CD4-positive, alpha-beta T cell (primary cell): ENCODE measurements around the gene ZRANB3. TPM values are rescaled to one million over a fixed set of nuclear protein-coding genes. Genes with fewer than 3 reads are reported as not detected.

Experiments used
- ATAC-seq: fragments of 200-7000 bp; cut with Tn5 transposase; one replicate; pipeline ENCODE4 v1.10.0; 2022; ENCODE audit warnings: mild to moderate bottlenecking; ENCODE audit not compliant: poor library complexity
- CTCF ChIA-PET: fragments of 350-600 bp; sonication (Branson Sonifier 250); formaldehyde crosslinking; loops from one replicate; lab custom pipeline; 2021; ENCODE audit warnings: antibody characterized with exemption, inconsistent platforms; lab: Charles Lee
- POLR2A ChIA-PET: fragments of 350-600 bp; sonication (Branson Sonifier 250); formaldehyde crosslinking; loops from one replicate; lab custom pipeline; 2021; ENCODE audit warnings: antibody characterized with exemption, inconsistent platforms; lab: Charles Lee
- DNase-seq, 14 experiments: peaks; one replicate each; pipeline ENCODE4 v3.0.0-alpha.2; 2013 to 2020; ENCODE audit warnings: mixed read lengths in 2 of 14
- H3K27ac ChIP-seq, 2 donors: one replicate each; pipeline versions ENCODE4 v1.5.1 to v1.7.0; 2013; ENCODE audit warnings: low read length in 2 of 2, low read depth in 1 of 2, mild to moderate bottlenecking in 1 of 2
- H3K27me3 ChIP-seq, 2 experiments: 1 replicate in 1 of 2; 2 replicates in 1 of 2; pipeline versions ENCODE4 v1.6.1 to v1.7.0; 2013; ENCODE audit warnings: low read length in 2 of 2, control low read depth in 1 of 2, mild to moderate bottlenecking in 1 of 2, moderate library complexity in 1 of 2; ENCODE audit not compliant: insufficient read depth in 2 of 2, control insufficient read depth in 1 of 2
- H3K36me3 ChIP-seq: one replicate; pipeline ENCODE4 v1.6.1; 2013; ENCODE audit warnings: low read length, control low read depth; ENCODE audit not compliant: insufficient read depth
- H3K4me1 ChIP-seq: one replicate; pipeline ENCODE4 v1.6.1; 2013; ENCODE audit warnings: low read length, control low read depth; ENCODE audit not compliant: insufficient read depth
- H3K4me3 ChIP-seq: one replicate; pipeline ENCODE4 v1.5.1; 2013; ENCODE audit warnings: mild to moderate bottlenecking, low read length, moderate library complexity
- H3K9me3 ChIP-seq, 2 experiments: 1 replicate in 1 of 2; 2 replicates in 1 of 2; pipeline versions ENCODE4 v1.6.1 to v1.7.0; 2013; ENCODE audit warnings: low read length in 2 of 2, mild to moderate bottlenecking in 2 of 2, control low read depth in 1 of 2, moderate library complexity in 1 of 2; ENCODE audit not compliant: control insufficient read depth in 1 of 2, insufficient read depth in 1 of 2
- H3K27ac Mint-ChIP-seq: one replicate; pipeline ENCODE4 v1.8.0; 2020; ENCODE audit warnings: mixed read lengths
- H3K27me3 Mint-ChIP-seq: one replicate; pipeline ENCODE4 v1.8.0; 2021; ENCODE audit warnings: mixed read lengths
- H3K36me3 Mint-ChIP-seq: one replicate; pipeline ENCODE4 v1.8.0; 2021; ENCODE audit warnings: low read depth, mixed read lengths
- H3K4me1 Mint-ChIP-seq: one replicate; pipeline ENCODE4 v1.8.0; 2021; ENCODE audit warnings: low read depth, mixed read lengths
- H3K4me3 Mint-ChIP-seq: one replicate; pipeline ENCODE4 v1.8.0; 2020; ENCODE audit warnings: mild to moderate bottlenecking, mixed read lengths
- H3K9me3 Mint-ChIP-seq: one replicate; pipeline ENCODE4 v1.8.0; 2020; ENCODE audit warnings: mixed read lengths
- CTCF ChIP-seq: fragments of 200-600 bp; IDR thresholded peaks from one replicate; pipeline ENCODE4 v1.8.0; 2022; ENCODE audit warnings: antibody characterized with exemption, mild to moderate bottlenecking
- intact Hi-C, 2 experiments: fragments of 100-400 bp; cut with DNase I in 1 of 2; cut with micrococcal nuclease in 1 of 2; formaldehyde crosslinking; loops; one replicate each; pipeline versions ENCODE4 v1.15.1 to v1.9.0; 2023 to 2025; cut with DNase I, micrococcal nuclease
- total RNA-seq, 174 experiments: library from RNA in 2 of 174; stranded (reverse) in 2 of 174; gene quantifications; one replicate each; pipeline ENCODE4 v1.2.3 and lab custom pipeline; 2021 to 2026

The ZRANB3 gene
- total RNA-seq, 2 experiments from 2014 or later: 3.9 to 4.2 TPM

GRCh38 chr2:135198481-135198880, 332.5 kb downstream of the ZRANB3 start:
- DNase-seq (no peak), ATAC-seq (no peak)
- CTCF ChIA-PET: interaction anchor here (0.6 kb wide), 1 partner anchor 20 kb away, joined by 4 read pairs; no protein-coding TSS in a partner anchor
- no peak for TF ChIP-seq CTCF
- intact Hi-C loops: no loop called here
- Histone ChIP-seq H3K9me3 (peaks cover 0 to 3% of the 10 kb centered on the region in 2 experiments), H3K36me3 (no peaks in the 10 kb centered on the region), H3K27ac (no peak overlapping the region), H3K27me3 (no peaks in the 10 kb centered on the region), H3K4me3 (no peak overlapping the region), H3K4me1 (no peaks in the 10 kb centered on the region)
- Mint-ChIP-seq H3K27ac (no peak overlapping the region), H3K4me3 (no peak overlapping the region), H3K27me3 (no peaks in the 10 kb centered on the region), H3K4me1 (no peaks in the 10 kb centered on the region), H3K9me3 (peaks cover 4% of the 10 kb centered on the region), H3K36me3 (peaks cover 14% of the 10 kb centered on the region)
- POLR2A ChIA-PET: interaction anchor here (0.9 kb wide), 1 partner anchor 15 kb away, joined by 3 read pairs; no protein-coding TSS in a partner anchor

- H3K9me3 ChIP-seq: peaks cover 10 to 24% of the 10 kb centered on the region in 2 experiments
- TF ChIP-seq CTCF: no peak
- CTCF ChIA-PET: no interaction called here
- no peak for ATAC-seq
- H3K36me3 ChIP-seq: no peaks in the 10 kb centered on the region
- Mint-ChIP-seq H3K4me3 (no peak overlapping the region), H3K36me3 (peaks cover 14% of the 10 kb centered on the region), H3K27me3 (no peaks in the 10 kb centered on the region), H3K4me1 (no peaks in the 10 kb centered on the region), H3K9me3 (peaks cover 13% of the 10 kb centered on the region), H3K27ac (no peak overlapping the region)
- intact Hi-C loops: no loop called here
- POLR2A ChIA-PET: no interaction called here
- H3K27me3 ChIP-seq: no peaks in the 10 kb centered on the region
- no peak overlapping the region for H3K27ac ChIP-seq
- no peaks in the 10 kb centered on the region for H3K4me1 ChIP-seq
- no peak overlapping the region for H3K4me3 ChIP-seq
- DNase-seq: no peak
Measured at GRCh38 chr2:135190799-135191198, 340.2 kb downstream of the ZRANB3 start.

- H3K27me3 Mint-ChIP-seq: no peaks in the 10 kb centered on the region
Measured at GRCh38 chr2:135189148-135189547, 341.9 kb downstream of the ZRANB3 start.

More at GRCh38 chr2:135189148-135189547, 341.9 kb downstream of the ZRANB3 start:
- Mint-ChIP-seq H3K36me3 (peaks cover 14% of the 10 kb centered on the region), H3K27ac (no peak overlapping the region), H3K4me1 (no peaks in the 10 kb centered on the region), H3K4me3 (no peak overlapping the region), H3K9me3 (peaks cover 11% of the 10 kb centered on the region)
- no peaks in the 10 kb centered on the region for H3K27me3 ChIP-seq
- peaks cover 10 to 24% of the 10 kb centered on the region in 2 experiments for H3K9me3 ChIP-seq
- DNase-seq (no peak), ATAC-seq (no peak)
- H3K27ac ChIP-seq: no peak overlapping the region
- H3K36me3 ChIP-seq: no peaks in the 10 kb centered on the region
- no peak for TF ChIP-seq CTCF
- no peak overlapping the region for H3K4me3 ChIP-seq
- POLR2A ChIA-PET: no interaction called here
- CTCF ChIA-PET: no interaction called here
- no peaks in the 10 kb centered on the region for H3K4me1 ChIP-seq
- intact Hi-C loops: no loop called here
